ENCODE measurements around the gene STAP2.

STAP2 gene

DNA sequence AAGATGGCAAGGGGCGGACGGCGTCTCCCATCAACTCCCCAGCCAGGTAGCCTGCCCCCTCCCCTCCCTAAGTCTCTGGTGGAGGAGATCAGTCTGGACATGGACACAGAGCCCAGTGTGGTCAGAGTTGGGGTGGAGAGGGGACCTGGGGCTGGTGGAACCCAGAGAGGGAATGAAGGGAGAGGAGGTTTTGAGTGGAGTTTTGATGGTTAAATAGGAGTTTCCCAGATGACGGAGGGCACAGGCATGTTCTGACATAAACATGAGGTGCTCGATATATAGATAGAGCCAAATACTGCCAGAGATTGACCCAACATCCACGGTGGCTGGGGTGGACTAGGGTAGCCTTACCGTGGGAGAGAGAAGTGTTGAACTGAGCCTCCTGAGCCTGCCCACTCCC lies 20.2 kb downstream of the STAP2 start:
- no peak overlapping the region for H3K4me3 ChIP-seq (ENCODE audit: control insufficient read depth, low read depth, low read length)
- TF ChIP-seq, protein P1, sequence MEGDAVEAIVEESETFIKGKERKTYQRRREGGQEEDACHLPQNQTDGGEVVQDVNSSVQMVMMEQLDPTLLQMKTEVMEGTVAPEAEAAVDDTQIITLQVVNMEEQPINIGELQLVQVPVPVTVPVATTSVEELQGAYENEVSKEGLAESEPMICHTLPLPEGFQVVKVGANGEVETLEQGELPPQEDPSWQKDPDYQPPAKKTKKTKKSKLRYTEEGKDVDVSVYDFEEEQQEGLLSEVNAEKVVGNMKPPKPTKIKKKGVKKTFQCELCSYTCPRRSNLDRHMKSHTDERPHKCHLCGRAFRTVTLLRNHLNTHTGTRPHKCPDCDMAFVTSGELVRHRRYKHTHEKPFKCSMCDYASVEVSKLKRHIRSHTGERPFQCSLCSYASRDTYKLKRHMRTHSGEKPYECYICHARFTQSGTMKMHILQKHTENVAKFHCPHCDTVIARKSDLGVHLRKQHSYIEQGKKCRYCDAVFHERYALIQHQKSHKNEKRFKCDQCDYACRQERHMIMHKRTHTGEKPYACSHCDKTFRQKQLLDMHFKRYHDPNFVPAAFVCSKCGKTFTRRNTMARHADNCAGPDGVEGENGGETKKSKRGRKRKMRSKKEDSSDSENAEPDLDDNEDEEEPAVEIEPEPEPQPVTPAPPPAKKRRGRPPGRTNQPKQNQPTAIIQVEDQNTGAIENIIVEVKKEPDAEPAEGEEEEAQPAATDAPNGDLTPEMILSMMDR (IDR thresholded peaks at IDR 0.05; ENCODE audit: control insufficient read depth, insufficient read depth, low read depth, low read length, missing control alignments), result no peak
- no peak for DNase-seq (ENCODE audit: low read depth)

DNA sequence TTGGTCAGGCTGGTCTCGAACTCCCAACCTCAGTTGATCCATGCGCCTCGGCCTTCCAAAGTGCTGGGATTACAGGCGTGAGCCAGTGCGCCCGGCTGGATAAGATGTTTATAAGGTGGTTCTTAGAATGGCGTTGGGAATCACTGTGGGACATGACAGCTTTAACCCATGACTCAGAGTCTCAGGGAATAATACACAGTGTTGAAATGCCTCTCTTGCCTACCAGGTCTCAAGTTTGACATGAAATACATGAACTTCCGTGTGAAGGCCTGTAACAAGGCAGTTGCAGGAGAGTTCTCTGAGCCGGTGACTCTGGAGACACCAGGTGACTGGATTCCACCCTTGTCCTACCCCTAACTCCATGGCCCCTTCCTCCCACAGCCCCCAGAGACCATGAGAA lies 21.7 kb downstream of the STAP2 start:
- DNase-seq (ENCODE audit: low read depth), result no peak
- TF ChIP-seq, protein P1 (IDR thresholded peaks at IDR 0.05; ENCODE audit: control insufficient read depth, insufficient read depth, low read depth, low read length, missing control alignments), result no peak
- no peak overlapping the region for H3K4me3 ChIP-seq (ENCODE audit: control insufficient read depth, low read depth, low read length)

GRCh38 chr19:4313847-4314490 lies 24.7 kb downstream of the STAP2 start:
- TF ChIP-seq, protein P1 (IDR thresholded peaks at IDR 0.05; ENCODE audit: control insufficient read depth, insufficient read depth, low read depth, low read length, missing control alignments), result no peak
- no peak overlapping the region for H3K4me3 ChIP-seq (ENCODE audit: control insufficient read depth, low read depth, low read length)
- no peak for DNase-seq (ENCODE audit: low read depth)

DNA sequence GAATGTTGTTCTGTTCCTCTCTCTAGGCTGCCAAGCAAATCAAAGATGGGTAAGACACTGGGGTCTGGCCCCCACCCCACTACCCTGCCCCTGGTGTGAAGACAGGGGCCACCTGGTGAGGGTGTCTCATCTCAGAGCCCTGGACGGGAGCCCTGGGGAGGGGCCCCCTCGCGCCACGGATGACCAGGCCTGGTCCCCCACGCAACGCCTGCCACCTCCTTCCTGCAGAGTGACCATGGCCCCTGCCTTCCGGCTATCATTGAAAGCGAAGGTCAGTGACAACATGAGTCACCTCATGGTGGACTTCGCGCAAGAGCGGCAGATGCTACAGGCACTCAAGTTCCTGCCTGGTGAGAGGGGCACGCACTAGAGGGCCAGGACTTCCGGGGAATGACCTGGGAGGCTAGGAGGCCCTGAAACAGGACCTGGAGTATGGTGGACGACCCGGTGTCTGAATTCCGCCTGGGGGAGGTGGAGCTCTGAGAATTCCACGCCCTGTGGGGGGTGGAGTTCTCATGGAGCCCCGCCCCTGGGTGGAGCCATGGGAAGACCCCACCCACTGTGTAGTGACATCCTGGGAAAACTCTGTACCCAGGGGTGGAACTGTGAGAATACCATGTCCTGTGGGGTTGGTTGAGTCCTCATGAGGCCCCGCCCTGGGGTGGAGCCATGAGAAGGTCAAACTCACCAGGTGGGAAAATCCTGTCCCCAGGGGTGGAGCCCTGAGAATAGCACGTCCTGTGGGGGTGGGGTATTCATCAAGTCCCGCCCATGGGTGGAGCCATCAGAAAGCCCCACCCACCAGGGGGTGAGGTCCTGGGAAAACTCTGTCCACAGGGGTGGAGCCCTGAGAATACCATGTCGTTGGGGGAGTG lies 28.1 kb downstream of the STAP2 start:
- no peak for DNase-seq (ENCODE audit: low read depth)
- TF ChIP-seq, protein P1 (IDR thresholded peaks at IDR 0.05; ENCODE audit: control insufficient read depth, insufficient read depth, low read depth, low read length, missing control alignments), result no peak
- H3K4me3 ChIP-seq (ENCODE audit: control insufficient read depth, low read depth, low read length), result no peak overlapping the region

DNA sequence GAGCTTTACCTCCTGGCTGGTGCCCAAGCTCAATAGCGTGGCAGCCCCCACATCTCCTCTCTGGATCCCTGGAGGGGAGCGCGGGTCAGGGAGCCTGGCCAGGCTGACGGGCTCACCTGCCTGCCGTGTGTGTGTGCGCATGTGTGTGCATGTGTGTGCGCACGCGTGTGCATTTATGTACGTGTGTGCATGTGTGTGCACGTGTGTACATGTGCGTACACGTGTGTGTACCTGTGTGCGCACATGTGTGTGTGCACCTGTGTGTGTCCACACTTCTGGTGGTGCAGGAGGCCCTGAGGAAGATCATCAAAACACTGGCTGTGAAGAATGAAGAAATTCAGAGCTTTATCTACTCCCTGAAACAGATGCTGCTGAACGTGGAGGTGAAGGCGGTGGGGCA lies 33.0 kb downstream of the STAP2 start:
- TF ChIP-seq, protein P1 (IDR thresholded peaks at IDR 0.05; ENCODE audit: control insufficient read depth, insufficient read depth, low read depth, low read length, missing control alignments), result no peak
- DNase-seq (ENCODE audit: low read depth), result no peak
- no peak overlapping the region for H3K4me3 ChIP-seq (ENCODE audit: control insufficient read depth, low read depth, low read length)

DNA sequence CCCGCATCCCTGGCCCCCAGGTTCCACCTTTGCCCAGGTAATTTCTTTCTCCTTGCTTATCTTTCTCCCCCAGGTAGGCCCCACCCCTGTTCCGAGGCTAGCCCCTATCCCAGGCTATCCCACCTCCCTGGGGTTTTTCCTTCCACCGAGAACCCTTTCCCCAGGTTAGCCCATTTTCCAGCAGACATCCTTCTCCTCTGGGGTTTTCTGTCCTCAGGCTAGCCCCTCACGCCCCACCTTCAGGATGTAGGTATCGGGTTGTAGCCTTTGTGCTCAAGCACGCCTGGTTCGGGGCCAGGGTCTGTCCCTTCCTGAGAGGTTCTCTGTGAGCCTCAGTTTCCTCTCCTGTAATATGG lies 33.4 kb downstream of the STAP2 start:
- DNase-seq (ENCODE audit: low read depth), result no peak
- no peak overlapping the region for H3K4me3 ChIP-seq (ENCODE audit: control insufficient read depth, low read depth, low read length)
- TF ChIP-seq, protein P1 (IDR thresholded peaks at IDR 0.05; ENCODE audit: control insufficient read depth, insufficient read depth, low read depth, low read length, missing control alignments), result no peak
